DMS 273 (cell line): ENCODE results near the gene MCAM.
A peak's percentile ranks its signal among the peaks of the same experiment; 100 is the strongest.

ENCODE experiments used
- DNase-seq: peaks from one replicate; lab custom pipeline; 2025; ENCODE audit not compliant: unreplicated experiment; lab: John Stamatoyannopoulos, UW

MCAM gene, protein sequence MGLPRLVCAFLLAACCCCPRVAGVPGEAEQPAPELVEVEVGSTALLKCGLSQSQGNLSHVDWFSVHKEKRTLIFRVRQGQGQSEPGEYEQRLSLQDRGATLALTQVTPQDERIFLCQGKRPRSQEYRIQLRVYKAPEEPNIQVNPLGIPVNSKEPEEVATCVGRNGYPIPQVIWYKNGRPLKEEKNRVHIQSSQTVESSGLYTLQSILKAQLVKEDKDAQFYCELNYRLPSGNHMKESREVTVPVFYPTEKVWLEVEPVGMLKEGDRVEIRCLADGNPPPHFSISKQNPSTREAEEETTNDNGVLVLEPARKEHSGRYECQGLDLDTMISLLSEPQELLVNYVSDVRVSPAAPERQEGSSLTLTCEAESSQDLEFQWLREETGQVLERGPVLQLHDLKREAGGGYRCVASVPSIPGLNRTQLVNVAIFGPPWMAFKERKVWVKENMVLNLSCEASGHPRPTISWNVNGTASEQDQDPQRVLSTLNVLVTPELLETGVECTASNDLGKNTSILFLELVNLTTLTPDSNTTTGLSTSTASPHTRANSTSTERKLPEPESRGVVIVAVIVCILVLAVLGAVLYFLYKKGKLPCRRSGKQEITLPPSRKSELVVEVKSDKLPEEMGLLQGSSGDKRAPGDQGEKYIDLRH

DNA sequence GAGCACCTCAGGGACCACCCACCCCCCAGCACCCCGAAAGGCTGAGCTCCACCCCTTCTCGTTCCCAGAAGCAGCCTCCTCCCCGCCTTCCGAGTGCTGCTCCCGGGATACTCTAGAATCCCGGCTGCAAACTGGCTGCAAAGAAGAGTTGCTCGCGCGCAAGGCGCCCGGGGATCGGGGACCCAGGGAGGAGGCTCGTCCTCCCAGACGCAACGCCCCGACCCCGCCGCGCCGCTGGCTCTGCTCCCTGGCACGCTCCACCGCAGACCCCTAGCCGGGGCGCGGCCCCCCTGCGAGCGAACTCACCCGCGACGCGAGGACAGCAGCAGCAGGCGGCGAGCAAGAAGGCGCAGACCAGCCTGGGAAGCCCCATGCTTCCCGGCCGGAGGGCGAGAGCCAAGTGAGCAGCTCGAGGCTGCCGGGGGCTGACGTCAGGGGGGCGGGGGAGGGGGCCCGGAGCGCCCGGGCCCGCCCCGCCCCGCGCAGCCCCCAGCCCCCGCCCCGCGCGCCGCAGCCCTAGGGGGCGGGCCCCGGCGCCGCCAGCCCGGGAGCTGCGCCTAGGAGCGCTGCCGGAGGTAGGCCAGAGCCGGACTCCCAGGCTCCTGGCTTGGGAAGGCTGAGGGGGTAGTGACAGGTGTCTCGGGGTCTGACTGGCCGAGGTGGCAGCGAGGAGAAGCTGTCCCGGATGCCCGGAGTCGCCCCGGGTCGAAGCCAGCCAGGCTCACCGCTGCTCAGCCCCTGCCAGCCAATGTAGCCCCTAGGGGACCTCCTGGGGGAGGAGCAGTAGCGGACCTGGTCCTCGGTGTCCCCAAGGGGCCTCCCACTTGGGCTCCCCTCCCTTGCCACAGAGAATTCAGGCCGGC, at the start of gene MCAM:
Gene MCAM, minus strand, starts transcription at position 402 of the 863 bp plus-strand sequence. Its CDS starts 29 bp downstream, at position 373.
- peak; percentile 71 for DNase-seq

DNA sequence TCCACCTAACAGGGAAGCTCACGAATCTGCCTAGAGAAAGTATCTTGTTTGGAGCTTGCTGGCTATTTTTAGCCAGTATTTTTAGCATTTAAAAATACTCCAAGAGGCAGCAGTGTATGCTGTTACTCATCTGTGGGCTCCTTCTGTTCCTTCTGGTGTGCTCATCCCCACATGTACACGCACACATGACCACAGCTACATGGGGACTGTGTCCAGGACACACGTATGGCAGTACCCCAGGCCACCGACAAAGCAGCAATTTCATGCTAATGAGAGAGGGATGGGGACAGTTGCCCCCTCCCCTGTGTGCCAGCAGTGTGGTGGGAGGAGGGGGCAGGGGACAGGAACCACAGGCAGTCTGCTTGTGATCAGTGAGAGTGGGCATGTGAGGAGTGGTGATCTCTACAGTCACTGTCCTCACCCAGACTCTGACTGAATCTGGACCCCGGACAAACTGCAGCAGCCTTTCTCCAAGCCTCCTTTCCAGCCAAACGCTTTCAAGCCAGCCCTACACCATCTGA, 48.2 kb upstream of the MCAM start:
- DNase-seq = peak; percentile 40

DNA sequence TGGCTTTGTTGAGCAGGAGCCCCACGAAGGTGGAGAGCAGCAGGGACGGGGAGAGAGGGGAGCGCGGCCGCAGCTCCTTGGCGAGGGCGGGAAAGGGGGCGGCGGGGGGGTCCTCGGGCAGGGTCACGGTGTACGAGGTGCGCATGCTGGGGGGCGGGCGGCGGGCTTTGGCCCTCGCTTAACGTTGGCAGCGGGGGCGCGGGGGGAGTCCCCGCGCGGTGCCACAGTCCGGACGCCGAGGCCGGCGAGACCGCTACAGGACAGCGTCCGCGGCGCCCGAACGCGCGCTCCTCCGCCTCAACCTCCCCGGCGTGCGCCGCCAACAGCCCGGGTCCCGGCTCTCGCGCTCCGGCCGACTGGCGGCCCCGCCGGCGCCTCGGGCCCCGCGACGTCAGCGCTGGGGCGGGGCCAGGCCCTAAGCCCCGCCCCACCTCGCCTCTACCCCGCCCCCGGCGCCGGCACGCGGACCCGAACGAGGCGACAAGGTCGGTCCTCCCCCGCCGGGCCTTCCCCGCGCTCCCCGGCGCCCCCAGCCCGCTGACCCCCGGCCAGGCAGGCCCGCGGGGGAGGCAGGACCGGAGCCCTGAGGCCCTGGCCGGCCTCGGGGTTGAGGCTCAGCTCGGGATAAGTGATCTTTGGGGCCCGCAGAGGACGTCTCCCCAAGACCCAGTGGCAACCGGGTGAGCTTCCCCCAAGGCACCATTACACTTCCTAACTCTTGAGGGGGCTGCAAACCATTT, 47.1 kb upstream of the MCAM start:
- DNase-seq = peak; percentile 60

DNA sequence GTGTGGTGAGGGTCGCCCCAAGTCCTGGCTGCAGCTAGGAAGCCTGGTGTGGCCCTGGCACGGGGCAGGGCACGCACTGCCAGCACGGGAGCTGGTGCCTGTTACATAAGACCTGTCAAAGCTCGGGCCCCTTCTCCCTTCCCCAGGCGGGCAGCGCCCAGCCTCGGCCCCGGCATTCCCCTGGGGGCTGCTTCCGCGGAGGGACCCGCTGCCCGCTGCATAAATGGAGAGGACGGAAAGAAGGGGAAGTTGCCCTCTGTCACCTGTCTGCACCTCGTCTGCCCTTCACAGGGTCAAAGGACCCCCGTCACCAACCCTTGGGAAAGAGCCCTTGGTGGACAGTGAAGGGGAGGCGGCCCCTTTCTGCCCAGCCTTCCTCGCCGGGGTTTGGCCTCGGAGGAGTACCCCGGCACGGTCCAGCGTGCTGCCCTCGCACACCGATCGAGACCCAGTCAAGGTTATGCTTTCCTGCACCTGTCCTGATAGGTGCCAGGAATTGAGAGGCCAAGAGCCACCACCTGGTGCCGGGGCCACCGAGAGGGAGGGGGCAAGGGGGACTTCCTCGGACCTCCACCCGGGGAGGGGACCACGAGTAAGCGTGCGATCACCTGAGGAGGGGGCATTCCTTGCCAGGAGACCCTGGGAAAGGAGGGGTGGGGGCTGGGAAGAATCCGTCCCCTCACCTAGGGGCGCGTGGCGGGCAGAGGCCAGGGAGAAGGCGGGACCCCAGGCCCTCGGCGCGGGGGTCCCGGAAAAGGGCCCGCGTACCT, 46.3 kb upstream of the MCAM start:
- peak; percentile 53 for DNase-seq

DNA sequence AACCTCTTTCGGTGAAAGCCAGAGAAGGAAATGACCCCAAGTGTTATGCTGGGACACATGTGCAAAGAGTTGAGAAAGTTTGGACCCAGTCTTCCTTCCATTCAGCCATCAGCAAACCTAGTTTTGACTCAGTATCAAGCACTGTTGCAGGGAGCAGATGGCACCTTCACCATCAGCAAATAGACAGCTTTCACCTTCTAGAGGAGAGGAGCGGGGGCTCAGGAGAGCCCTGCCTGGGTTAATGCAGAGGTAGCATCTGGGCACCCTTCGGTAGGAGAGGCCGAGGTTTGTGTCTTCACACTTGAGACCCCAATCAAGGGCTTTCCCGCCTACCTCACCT, 45.8 kb upstream of the MCAM start:
- DNase-seq = peak; percentile 62

DNA sequence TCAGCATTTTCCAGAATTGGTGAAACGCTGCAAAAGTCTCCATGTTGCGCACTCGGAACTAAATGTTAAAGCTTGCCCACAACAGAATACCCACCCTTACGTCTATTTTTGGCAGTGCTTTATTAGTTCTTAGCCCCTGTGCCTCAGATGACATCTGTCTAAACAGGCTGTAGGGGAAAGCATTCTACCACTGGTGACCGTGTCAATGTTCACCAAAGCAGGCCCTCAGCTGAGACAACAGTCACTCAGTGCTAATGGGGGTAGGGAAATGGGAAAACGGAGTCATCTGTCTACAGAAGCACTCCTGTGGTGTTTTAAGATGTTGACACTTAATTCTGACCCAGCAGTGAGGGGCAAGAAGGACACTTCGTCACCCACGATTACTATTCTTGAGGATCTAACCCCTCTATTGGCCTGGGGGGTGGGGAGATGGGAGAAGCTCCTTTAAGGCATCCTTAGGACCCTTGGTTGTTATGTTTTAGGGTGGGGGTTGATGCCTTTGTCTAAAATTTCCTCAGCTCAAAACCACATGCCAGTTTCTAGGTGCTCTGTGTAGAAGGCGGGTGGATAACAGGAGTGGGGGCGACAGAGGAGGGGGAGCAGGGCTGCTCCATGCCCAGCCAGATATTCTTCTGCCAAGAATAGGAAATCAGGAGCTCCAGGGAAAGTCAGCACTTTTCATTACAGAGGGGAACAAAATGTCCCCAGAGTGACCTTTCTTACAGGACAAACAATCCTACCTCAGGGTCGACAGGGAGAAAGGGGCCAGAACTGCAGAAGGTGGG, 45.2 kb upstream of the MCAM start:
- DNase-seq = no peak

DNA sequence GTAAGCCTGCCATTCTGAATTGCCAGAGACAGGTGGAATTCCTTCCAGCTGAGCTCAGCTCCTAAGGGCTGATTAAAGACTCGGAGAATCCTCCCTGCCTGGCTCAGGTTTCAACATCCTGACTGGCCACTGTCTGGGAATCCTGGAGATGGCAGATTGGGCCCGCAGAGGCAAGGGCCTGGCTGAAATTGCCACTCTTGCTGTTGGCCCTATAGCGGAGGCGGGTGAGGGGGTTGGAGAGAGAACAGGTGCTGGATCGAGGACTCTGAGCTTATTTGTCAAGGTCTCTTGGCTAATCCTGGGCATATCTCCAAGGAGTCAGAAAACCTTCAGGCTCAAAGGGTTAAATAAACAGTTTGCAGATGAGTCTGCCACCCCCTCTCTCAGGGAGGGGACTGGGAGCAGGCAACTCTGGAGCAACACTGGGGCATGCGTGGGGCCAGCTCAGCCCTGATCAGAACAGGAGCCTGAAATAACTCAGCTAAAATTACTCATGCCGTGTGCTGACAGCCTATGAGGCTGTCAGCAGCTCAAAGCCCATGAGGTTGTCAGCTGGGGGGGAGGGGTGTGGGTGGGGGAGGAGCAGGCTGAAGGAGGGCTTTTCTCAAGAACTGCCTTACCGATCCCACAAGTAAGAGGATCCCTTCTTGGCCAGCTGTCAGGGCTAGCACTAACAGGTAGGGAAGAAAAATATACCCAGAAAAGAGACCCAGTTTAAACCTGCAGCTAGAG, 44.3 kb upstream of the MCAM start:
- DNase-seq = peak; percentile 92

DNA sequence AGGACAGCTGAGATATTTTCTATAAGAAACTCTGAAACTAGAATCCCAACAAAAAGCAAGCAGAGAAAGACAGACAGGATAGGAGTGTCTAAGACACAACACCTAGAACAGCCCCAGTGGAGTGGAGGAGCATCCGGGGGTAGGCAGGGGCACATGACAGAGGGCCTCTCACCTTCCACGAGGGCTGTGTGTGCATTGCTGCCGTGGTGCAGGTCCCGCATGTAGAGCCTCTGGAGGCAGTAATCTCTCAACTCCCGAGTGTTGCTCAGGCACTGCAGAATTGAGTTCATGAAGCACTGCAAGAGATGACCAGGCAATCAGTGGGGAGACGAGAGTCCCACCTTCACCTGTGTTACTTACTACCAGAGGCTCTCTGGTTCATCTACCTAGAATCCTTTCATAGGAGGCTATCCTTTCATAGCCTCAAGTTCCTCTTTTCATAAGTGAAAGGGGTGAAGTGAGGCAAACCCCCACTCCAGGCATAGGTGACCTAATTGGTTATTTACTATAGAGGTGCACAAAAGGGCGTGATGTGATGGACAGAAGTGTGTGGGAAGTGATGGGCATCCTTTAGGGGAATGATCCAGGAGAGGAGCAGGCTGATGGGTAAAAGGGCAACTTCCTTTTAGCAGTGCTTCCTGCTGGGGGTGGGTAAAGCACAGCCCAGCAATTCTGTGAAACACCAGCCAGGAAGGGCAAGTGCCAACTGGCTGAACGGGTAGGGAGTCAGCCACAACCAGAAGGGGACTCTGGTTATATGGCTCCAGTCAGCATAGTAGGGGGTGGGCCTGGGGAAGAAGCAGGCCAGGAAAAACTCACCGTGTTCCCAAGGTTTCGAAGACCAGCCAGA, 42.7 kb upstream of the MCAM start:
- DNase-seq = peak; percentile 22

DNA sequence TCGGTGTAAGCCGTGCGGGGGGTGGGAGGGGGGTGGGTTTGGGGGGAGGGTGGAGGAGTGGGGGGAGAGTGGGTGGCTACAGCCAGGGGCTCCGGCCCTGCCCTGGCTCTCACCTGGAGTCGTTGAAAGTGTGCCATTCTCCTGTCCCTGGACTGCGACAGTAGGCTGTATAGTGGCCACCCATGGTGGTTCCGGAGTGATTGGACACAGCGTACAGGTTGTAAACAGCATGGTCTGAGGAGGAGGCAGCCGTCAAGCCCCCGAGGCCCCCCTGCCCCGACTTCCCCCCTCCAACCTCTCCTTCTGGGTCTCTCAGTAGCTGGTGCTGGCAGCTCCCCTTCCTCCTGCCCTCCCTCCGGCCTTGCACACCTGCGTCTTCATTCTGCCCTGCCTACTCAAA, 40.1 kb upstream of the MCAM start:
- DNase-seq = no peak

DNA sequence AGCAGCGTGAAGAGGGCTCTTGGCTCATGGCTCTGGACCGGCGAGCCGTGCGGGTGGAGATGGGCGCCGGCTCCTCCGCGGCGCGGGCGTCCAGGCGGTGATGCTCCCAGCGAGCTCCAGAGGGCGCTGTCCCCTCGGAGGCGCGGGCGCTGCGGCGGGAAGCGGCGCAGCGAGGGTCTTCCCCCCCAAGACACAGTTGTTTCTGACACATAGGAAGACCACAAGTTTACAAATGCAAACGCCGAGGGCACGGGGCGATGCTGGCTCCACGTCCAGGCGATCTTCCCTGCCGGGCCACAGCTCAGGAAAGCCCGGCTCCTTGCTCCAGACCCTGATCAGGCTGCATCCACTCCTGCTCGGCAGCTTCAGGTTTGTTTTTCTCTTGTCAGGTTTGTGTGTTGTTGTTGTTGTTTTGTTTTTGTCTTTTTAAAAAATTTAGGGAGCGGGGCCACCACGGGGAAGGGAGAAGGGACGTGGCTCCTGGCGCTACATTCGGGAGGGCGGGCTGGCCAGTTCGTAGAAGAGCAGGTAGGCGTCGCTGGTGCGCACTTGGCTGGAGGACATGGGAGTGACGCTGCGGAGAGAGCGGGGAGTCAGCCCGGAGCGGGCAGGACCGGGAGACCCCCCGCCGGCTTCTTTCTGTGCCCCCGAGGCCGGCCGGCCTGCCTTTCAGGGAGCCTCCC, 39.6 kb upstream of the MCAM start:
- peak; percentile 36 for DNase-seq

DNA sequence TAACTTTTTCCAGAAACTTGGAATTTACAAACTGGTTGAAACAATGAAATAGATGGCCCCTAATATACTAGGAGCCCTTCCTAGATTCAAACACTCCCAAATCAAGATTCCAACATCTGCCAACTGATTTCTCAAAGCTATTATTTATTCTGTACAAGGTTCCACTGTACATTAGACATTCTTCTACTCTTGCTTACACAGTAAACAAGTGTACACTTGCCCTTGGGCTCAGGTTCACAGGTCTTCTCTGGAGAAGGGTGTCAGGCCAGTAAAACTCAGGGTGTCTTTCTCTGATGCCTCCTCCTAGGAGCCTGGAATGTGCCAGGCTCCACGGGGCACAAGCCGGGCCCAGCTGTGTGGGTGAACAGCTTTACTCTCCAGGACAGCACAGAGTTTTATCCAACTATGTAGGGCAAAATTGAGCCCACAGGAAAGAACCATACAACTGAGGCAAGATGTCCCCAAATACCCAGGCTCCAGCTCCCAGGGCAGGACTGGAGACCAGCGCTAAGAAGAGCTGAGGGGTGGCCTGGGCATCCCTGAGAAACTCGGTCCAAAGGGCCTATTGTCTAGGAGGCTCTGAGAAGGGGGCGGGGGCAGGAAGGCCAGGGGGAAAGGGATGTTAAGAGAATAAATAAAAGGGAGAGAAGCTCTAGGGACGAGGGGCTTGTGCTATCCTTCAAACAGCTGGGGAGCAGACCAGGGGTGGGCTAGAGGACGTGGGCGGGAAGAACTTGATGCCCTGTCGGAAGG, 38.3 kb upstream of the MCAM start:
- no peak for DNase-seq

DNA sequence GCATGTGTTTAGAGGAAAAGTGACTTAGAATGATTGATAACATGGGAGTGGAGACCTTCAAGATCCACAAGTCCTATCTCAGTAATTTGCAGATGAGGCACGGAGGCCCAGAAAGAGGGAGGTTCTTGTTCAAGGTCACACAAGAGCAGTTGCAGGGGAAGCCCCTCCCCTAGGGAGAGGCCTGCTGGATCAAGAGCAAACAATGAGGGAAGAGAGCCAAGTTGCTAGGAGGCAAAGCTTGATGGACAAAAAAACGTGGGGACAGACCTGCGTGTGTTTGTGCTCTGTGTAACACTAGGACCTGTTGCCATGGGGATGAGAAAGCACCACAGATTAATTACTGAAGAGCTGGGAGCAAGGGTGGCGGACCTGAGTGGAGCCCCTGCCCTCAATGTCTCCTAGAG, 35.9 kb upstream of the MCAM start:
- DNase-seq = peak; percentile 72

DNA sequence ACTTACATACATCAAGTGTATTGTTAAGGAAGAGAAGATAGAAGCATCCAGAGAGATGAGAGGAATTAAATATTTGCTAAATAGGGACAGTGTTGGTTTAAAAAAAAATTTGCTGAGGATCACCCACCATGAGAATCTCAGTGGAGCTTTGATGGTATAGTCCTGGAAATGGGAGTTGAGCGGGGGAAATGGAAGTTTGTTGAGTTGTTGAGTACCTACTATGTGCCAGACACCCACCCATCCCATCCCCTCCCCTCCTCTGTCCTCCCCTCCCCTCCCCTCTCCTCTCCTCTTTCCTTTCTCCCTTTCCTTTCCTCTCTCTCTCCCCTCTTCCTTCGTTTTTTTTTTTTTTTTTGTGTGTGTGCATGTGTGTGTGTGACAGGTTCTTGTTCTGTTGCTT, 34.3 kb upstream of the MCAM start:
- no peak for DNase-seq

DNA sequence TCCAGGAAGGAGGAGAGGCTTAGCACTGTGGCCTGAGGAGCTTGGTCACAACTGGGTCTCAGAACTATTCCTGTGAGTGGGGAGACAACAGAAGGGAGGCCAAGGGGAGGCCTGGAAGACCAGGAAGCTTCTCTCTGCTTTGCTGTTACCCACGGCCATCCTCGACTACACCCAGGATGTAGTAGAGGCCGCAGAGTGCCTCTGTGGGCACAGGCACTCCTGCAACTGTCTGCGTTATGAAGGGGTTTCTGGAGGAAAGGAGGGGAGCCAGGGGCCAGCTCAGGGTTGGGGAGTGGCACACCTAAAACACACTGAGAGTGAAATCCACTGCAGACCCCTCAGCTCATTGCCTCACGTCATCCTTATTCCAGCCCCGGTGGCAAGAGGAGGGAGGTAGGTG, 33.4 kb upstream of the MCAM start:
- no peak for DNase-seq

DNA sequence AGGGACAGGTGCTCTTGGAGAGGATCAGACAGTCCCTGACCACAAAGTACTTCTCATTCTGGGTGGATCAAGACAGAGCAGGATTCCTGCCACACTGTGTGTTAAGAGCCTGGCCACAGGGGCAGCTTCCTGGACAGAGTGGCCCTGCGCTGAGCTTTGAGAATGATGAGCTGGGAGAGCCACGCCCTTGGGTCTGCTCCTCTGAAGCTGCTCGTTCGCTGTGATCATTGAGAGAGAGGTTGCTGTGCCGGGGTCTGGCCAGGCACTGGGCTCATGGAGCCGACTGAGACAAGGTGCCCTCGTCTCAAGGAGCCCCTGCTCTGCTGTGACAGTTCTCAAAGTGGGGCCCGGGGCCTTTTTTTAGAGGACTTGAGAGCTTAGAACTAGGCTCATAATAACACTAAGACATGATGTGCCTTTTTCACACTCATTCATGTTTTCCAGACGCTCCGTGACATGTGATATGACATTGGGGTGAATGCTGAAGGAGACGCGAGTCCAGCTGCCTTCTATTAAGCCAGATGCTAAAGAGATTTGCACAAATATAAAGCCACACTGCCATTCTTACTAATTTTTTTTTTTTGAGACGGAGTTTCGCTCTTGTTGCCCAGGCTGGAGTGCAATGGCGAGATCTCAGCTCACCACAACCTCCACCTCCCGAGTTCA, 31.1 kb upstream of the MCAM start:
- peak; percentile 11 for DNase-seq

DNA sequence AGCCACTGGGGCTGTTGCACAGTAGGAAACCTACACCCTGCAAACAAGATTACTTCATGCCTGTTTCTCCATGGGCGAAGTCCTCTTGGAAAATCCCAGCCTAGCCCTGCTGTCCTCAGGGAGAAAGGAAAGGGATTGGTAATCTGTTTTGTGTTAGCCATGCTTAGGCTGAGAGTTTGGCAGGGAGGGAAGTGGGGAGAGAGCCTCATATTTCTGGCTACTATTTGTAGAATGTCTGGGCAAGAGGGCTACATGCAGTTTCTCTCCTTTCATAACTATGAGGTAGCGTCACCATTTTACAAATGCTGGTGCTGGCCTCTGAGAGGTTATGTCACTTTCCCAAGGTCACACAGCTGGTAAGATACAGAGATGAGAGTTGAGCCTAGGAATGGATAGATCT, 30.3 kb upstream of the MCAM start:
- DNase-seq = no peak
